Dermis blood vessel endothelial cell (primary cell): ENCODE measurements around the gene DCK. TPM values are rescaled to one million over a fixed set of nuclear protein-coding genes. Genes with fewer than 3 reads are reported as not detected.

Source experiments
- DNase-seq: peaks from one replicate; pipeline ENCODE4 v3.0.0; 2010
- total RNA-seq: library from RNA; depleted of rRNA; stranded (reverse); fragments of >200 nt; gene quantifications from 2 replicates; pipeline ENCODE4 v1.2.3, GENCODE V29; 2014

Gene DCK
- total RNA-seq, 1 donor from 2014 or later = 29.4 TPM

- DNase-seq = no peak
Measured at GRCh38 chr4:71064521-71064920, 71.1 kb downstream of the DCK start.

DNA sequence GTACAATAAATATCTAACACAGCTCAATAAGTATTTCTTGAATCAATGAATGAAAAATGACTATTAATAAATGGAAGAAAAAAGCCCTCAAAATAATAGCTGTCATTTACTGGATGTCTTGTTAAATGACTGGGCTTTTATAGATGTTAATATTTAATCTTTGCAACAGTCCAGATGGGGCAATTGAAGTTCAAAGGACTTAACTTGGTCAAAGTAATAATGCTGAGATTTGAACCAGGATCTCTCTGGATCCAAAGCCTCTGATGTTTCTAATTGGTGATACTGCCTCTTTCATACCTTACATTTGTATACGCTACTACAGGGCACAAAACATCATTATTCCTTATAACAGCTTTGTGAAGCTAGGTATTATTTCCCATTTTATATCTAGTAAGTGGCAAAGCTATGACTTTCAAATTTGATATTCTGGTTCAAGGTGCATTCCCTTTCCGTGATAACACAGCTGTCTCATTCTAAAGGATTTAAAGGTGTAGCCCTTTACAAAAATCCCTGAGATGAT, 72.6 kb downstream of the DCK start:
- no peak for DNase-seq

GRCh38 chr4:71066737-71067716, 73.6 kb downstream of the DCK start:
- DNase-seq = no peak

- no peak for DNase-seq
Measured at GRCh38 chr4:71069063-71069462, 75.6 kb downstream of the DCK start.

GRCh38 chr4:71070015-71070414, 76.6 kb downstream of the DCK start:
- no peak for DNase-seq

DNA sequence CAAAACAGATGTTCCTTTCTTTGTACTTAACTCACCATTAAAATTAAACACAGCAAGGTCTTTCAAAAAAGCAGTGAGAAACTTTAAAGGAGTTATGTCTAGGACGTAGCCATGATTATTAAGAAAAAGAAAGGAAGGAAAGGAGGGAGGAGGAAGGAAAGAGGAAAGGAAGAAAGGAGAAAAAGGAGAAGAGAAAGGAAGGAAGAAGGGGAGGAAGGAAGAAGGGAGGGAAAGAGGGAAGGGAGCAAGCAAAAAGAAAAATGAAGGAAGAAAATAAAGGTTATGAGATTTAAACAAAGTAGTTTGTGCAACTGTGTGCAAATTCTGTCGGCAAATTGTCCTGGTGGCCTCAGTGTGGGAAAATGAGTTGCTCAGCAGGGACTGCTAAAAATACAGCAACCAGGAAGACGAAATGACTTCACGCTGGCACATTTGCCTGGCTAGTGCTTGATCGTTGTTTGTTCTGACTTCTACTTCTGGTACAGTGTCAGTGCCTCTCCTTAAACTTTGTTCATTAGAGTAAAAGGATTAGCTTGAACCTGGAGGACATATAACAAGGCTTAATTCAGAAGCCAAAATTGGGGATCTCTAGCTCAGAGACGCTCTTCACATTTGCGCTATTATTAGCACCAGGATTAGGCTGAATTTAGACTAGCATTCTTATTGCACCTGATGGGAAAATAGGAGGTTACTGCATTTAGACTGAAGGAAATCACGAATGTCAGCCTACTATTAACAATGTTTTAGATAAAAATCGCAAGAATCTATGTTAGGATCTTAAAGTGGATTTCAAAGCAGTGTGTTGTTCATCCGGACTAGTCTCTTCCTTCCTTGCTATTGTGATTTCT, 81.2 kb downstream of the DCK start:
- peak; percentile 13 for DNase-seq

Other genes with a start within 250 kb of the DCK start
- 82.4 and 117 TPM in 2 replicates for gene GRSF1, start 153.8 kb upstream of the DCK start, total RNA-seq
- gene MOB1B, start 91.3 kb upstream of the DCK start, total RNA-seq = 11.7 and 16.8 TPM in 2 replicates